Measurements from ENCODE around the gene RPTOR.

DNA sequence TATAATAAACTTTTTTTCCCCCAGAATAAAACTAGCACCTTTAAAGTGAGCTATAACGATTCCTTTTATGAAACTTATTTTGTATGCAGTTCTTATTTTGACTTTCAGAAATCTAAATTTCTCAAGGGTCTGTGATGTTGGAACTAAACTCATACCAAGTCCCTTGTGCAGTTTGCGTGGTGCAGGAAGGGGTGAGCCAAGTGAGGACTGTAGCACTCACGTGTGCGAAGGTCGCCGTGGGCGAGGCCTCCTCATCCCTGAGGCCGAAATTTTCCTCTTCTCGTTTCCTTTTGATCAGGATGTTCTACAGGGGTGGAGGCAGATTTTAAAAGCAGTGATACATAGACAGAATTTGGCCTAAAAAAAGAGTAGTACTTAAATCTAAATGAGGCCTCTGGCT is 73.7 kb downstream of the RPTOR start:
- TF ChIP-seq, protein P1, sequence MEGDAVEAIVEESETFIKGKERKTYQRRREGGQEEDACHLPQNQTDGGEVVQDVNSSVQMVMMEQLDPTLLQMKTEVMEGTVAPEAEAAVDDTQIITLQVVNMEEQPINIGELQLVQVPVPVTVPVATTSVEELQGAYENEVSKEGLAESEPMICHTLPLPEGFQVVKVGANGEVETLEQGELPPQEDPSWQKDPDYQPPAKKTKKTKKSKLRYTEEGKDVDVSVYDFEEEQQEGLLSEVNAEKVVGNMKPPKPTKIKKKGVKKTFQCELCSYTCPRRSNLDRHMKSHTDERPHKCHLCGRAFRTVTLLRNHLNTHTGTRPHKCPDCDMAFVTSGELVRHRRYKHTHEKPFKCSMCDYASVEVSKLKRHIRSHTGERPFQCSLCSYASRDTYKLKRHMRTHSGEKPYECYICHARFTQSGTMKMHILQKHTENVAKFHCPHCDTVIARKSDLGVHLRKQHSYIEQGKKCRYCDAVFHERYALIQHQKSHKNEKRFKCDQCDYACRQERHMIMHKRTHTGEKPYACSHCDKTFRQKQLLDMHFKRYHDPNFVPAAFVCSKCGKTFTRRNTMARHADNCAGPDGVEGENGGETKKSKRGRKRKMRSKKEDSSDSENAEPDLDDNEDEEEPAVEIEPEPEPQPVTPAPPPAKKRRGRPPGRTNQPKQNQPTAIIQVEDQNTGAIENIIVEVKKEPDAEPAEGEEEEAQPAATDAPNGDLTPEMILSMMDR (IDR thresholded peaks at IDR 0.05; ENCODE audit: low read depth, low read length), result no peak
- TF ChIP-seq EZH2phosphoT487 (IDR thresholded peaks at IDR 0.05; ENCODE audit: low read depth), result no peak
